ENCODE measurements around the gene CFP.
A peak's percentile ranks its signal among the peaks of the same experiment; 100 is the strongest.

Gene CFP

GRCh38 chrX:47658684-47659420 is 29.1 kb upstream of the CFP start, which contains the start of gene UXT:
TSS of gene UXT (minus strand) at chrX:47659180. CDS start at chrX:47658927, 253 bp downstream.
- DNase-seq (ENCODE audit: low read depth), result peak; percentile 97
- H3K4me3 ChIP-seq (ENCODE audit: low read length), result peak within 1 kb of the TSS; percentile 78
- TF ChIP-seq, protein P1, sequence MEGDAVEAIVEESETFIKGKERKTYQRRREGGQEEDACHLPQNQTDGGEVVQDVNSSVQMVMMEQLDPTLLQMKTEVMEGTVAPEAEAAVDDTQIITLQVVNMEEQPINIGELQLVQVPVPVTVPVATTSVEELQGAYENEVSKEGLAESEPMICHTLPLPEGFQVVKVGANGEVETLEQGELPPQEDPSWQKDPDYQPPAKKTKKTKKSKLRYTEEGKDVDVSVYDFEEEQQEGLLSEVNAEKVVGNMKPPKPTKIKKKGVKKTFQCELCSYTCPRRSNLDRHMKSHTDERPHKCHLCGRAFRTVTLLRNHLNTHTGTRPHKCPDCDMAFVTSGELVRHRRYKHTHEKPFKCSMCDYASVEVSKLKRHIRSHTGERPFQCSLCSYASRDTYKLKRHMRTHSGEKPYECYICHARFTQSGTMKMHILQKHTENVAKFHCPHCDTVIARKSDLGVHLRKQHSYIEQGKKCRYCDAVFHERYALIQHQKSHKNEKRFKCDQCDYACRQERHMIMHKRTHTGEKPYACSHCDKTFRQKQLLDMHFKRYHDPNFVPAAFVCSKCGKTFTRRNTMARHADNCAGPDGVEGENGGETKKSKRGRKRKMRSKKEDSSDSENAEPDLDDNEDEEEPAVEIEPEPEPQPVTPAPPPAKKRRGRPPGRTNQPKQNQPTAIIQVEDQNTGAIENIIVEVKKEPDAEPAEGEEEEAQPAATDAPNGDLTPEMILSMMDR (conservative IDR thresholded peaks at IDR 0.05; ENCODE audit: low read length), result no peak

- TF ChIP-seq, protein P1 (conservative IDR thresholded peaks at IDR 0.05; ENCODE audit: low read length), result no peak
- peak overlapping the region; percentile 78 for H3K4me3 ChIP-seq (ENCODE audit: low read length)
These were observed 28.6 kb upstream of the CFP start for GRCh38 chrX:47658301-47658683.

GRCh38 chrX:47651043-47651905 is 21.5 kb upstream of the CFP start:
- TF ChIP-seq, protein P1 (conservative IDR thresholded peaks at IDR 0.05; ENCODE audit: low read length), result no peak
- H3K4me3 ChIP-seq (ENCODE audit: low read length), result peak overlapping the region; percentile 45
- no peak for DNase-seq (ENCODE audit: low read depth)

More at GRCh38 chrX:47658301-47658683, 28.6 kb upstream of the CFP start:
- DNase-seq (ENCODE audit: low read depth), result no peak

GRCh38 chrX:47650164-47651042 is 20.7 kb upstream of the CFP start, which contains the start of gene ELK1:
TSS of gene ELK1 (minus strand) at chrX:47650563. CDS start at chrX:47641441, 9,122 bp downstream.
- peak within 1 kb of the TSS; percentile 74 for H3K4me3 ChIP-seq (ENCODE audit: low read length)
- peak; percentile 99 for DNase-seq (ENCODE audit: low read depth)
- TF ChIP-seq, protein P1 (conservative IDR thresholded peaks at IDR 0.05; ENCODE audit: low read length), result no peak

- DNase-seq (ENCODE audit: low read depth), result no peak
- TF ChIP-seq, protein P1 (conservative IDR thresholded peaks at IDR 0.05; ENCODE audit: low read length), result no peak
- H3K4me3 ChIP-seq (ENCODE audit: low read length), result peak overlapping the region; percentile 74
These were observed 20.0 kb upstream of the CFP start for GRCh38 chrX:47649781-47650163.

DNA sequence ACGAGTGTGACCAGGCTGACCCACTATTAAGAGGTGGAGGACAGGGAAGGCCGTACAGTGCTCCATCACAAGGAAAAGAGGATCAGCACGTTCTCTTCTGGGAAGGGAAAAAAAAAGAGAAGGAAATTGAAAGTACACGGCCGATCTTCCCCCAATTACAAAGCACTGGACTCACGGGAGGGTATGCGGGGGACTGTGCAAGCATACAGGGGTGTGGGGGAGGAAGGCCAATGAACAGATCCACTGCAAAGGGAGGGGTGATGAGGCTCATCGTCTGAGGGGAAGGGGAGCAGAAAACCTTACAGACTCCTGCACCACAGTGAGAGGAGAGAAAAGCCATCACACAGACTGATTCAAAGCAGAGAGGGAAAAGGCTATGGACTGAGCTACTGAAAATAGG is 19.5 kb upstream of the CFP start:
- DNase-seq (ENCODE audit: low read depth), result no peak
- H3K4me3 ChIP-seq (ENCODE audit: low read length), result peak overlapping the region; percentile 74
- TF ChIP-seq, protein P1 (conservative IDR thresholded peaks at IDR 0.05; ENCODE audit: low read length), result no peak

Data from AG10803 (cell line).